KMS-11 (cell line): ENCODE results near the gene DCLRE1C.
"Not testable (repeated sequence)": the region's sequence is repeated elsewhere in the genome, so short reads cannot be mapped to it uniquely, and the experiment has no call there.

Experiments used
- H2AFZ ChIP-seq: fragments of 200-600 bp; sonication (generic); 2 replicates; pipeline ENCODE4 v1.6.1; 2016; ENCODE audit warnings: antibody characterized with exemption, mixed run types, low read depth
- H3K27ac ChIP-seq: fragments of 200-600 bp; sonication (generic); 2 replicates; pipeline ENCODE4 v1.6.1; 2016; ENCODE audit warnings: mild to moderate bottlenecking, mixed run types
- H3K27me3 ChIP-seq: fragments of 200-600 bp; sonication (generic); 2 replicates; pipeline ENCODE4 v1.6.1; 2017; ENCODE audit warnings: mild to moderate bottlenecking, low read depth, mixed run types, moderate library complexity; ENCODE audit not compliant: insufficient read depth
- H3K36me3 ChIP-seq: fragments of 200-600 bp; sonication (generic); 2 replicates; pipeline ENCODE4 v1.6.1; 2017; ENCODE audit warnings: mild to moderate bottlenecking, mixed run types; ENCODE audit not compliant: insufficient read depth
- H3K4me1 ChIP-seq: fragments of 200-600 bp; sonication (generic); 2 replicates; pipeline ENCODE4 v1.6.1; 2016; ENCODE audit warnings: mild to moderate bottlenecking, low read depth, mixed run types; ENCODE audit not compliant: poor library complexity, severe bottlenecking
- H3K4me2 ChIP-seq: fragments of 200-600 bp; sonication (generic); 2 replicates; pipeline ENCODE4 v1.7.0; 2016; ENCODE audit warnings: mild to moderate bottlenecking, mixed run types
- H3K4me3 ChIP-seq: fragments of 200-600 bp; sonication (generic); IDR thresholded peaks from 2 replicates; pipeline ENCODE4 v1.6.1; 2017; ENCODE audit warnings: low read depth, low read length, mixed read lengths; ENCODE audit not compliant: insufficient read depth
- H3K79me2 ChIP-seq: fragments of 200-600 bp; sonication (generic); 2 replicates; pipeline ENCODE4 v1.6.1; 2016; ENCODE audit warnings: low read depth, mixed run types; ENCODE audit not compliant: insufficient read depth
- H3K9ac ChIP-seq: fragments of 200-600 bp; sonication (generic); 2 replicates; pipeline ENCODE4 v1.6.1; 2016; ENCODE audit warnings: mild to moderate bottlenecking, mixed run types
- H4K20me1 ChIP-seq: fragments of 200-600 bp; sonication (generic); 2 replicates; pipeline ENCODE4 v1.6.1; 2016; ENCODE audit warnings: mild to moderate bottlenecking, mixed run types; ENCODE audit not compliant: insufficient read depth
- CTCF ChIP-seq: fragments of 200-600 bp; sonication (generic); conservative IDR thresholded peaks from 2 replicates; pipeline ENCODE4 v1.6.1; 2017; ENCODE audit warnings: low read depth, mild to moderate bottlenecking, antibody characterized with exemption, low read length, moderate library complexity, mixed read lengths

DCLRE1C gene

GRCh38 chr10:14911801-14912200, 42.1 kb downstream of the DCLRE1C start:
- Histone ChIP-seq H3K27ac (no peak overlapping the region), H4K20me1 (no peaks in the 10 kb centered on the region), H3K79me2 (peaks cover 3% of the 10 kb centered on the region; the same call in 1 of the 2 replicates), H3K4me2 (no peak overlapping the region), H3K9ac (no peak overlapping the region), H2AFZ (no peak overlapping the region), H3K36me3 (peaks cover 12% of the 10 kb centered on the region; the same call in 1 of the 2 replicates), H3K4me1 (peaks cover 8% of the 10 kb centered on the region), H3K4me3 (no peak overlapping the region), H3K27me3 (no peaks in the 10 kb centered on the region)
- no peak for TF ChIP-seq CTCF

- H3K4me2 ChIP-seq = no peak overlapping the region
- no peak overlapping the region for H3K4me3 ChIP-seq
- no peaks in the 10 kb centered on the region for H4K20me1 ChIP-seq
- H3K9ac ChIP-seq = no peak overlapping the region
- no peak overlapping the region for H2AFZ ChIP-seq
- peaks cover 8% of the 10 kb centered on the region for H3K4me1 ChIP-seq
- peaks cover 3% of the 10 kb centered on the region; the same call in 1 of the 2 replicates for H3K36me3 ChIP-seq
- H3K27me3 ChIP-seq = no peaks in the 10 kb centered on the region
- peaks cover 3% of the 10 kb centered on the region; the same call in 1 of the 2 replicates for H3K79me2 ChIP-seq
- TF ChIP-seq CTCF = no peak
- H3K27ac ChIP-seq = no peak overlapping the region
Observed at GRCh38 chr10:14910953-14911352, 42.9 kb downstream of the DCLRE1C start.

- H3K4me2 ChIP-seq = no peak overlapping the region
- H3K79me2 ChIP-seq = peaks cover 8% of the 10 kb centered on the region; the same call in 1 of the 2 replicates
- H3K27me3 ChIP-seq = no peaks in the 10 kb centered on the region
- no peak overlapping the region for H2AFZ ChIP-seq
- no peak overlapping the region for H3K9ac ChIP-seq
- TF ChIP-seq CTCF = no peak
- H3K4me1 ChIP-seq = no peaks in the 10 kb centered on the region
- H4K20me1 ChIP-seq = no peaks in the 10 kb centered on the region
- H3K4me3 ChIP-seq = no peak overlapping the region
- H3K36me3 ChIP-seq = 0 out of 2 replicates have a peak, but pooled peaks cover 3% of the 10 kb centered on the region
- H3K27ac ChIP-seq = no peak overlapping the region
Observed at GRCh38 chr10:14909101-14909500, 44.8 kb downstream of the DCLRE1C start.

- not testable (repeated sequence) for H4K20me1 ChIP-seq, H3K9ac ChIP-seq, H3K36me3 ChIP-seq, H3K27me3 ChIP-seq, H3K79me2 ChIP-seq, H3K27ac ChIP-seq, H2AFZ ChIP-seq, H3K4me2 ChIP-seq, H3K4me3 ChIP-seq, H3K4me1 ChIP-seq
Observed at GRCh38 chr10:14907591-14907990, 46.3 kb downstream of the DCLRE1C start.

- no peaks in the 10 kb centered on the region for H3K27me3 ChIP-seq
- no peak overlapping the region for H3K4me3 ChIP-seq
- H3K4me1 ChIP-seq = no peaks in the 10 kb centered on the region
- H3K9ac ChIP-seq = no peak overlapping the region
- H4K20me1 ChIP-seq = no peaks in the 10 kb centered on the region
- no peak overlapping the region for H3K4me2 ChIP-seq
- TF ChIP-seq CTCF = no peak
- no peak overlapping the region for H3K27ac ChIP-seq
- peaks cover 7% of the 10 kb centered on the region; the same call in 1 of the 2 replicates for H3K36me3 ChIP-seq
- H2AFZ ChIP-seq = no peak overlapping the region
- 0 out of 2 replicates have a peak, but pooled peaks cover 8% of the 10 kb centered on the region for H3K79me2 ChIP-seq
Observed at GRCh38 chr10:14906765-14907164, 47.1 kb downstream of the DCLRE1C start.
